IMR-90 (cell line): ENCODE data around the gene PYROXD2. TPM values are rescaled to one million over a fixed set of nuclear protein-coding genes. Genes with fewer than 3 reads are reported as not detected.

Experiments
- ATAC-seq: fragments of 200-7000 bp; cut with Tn5 transposase; 2 replicates; pipeline ENCODE4 v1.9.1; 2020; ENCODE audit warnings: low read depth, mild to moderate bottlenecking, moderate library complexity
- BruUV-seq: library from RNA; stranded (reverse); fragments of 400-500 nt; replicated peaks from 2 replicates; lab custom pipeline; 2021; lab: Mats Ljungman, UMichigan
- CTCF ChIA-PET: fragments of 300-600 bp; formaldehyde crosslinking; extraction: SDS; loops from one replicate; lab custom pipeline; 2021; ENCODE audit warnings: antibody characterized with exemption; lab: Yijun Ruan, JAX
- POLR2A ChIA-PET: fragments of 300-600 bp; sonication (Branson Sonifier 250); formaldehyde crosslinking; loops from one replicate; lab custom pipeline; 2022; ENCODE audit warnings: antibody characterized with exemption; ENCODE audit not compliant: unreplicated experiment; lab: Charles Lee
- DNase-seq: peaks from one replicate; pipeline ENCODE4 v3.0.0; 2013
- H2AFZ ChIP-seq: replicated peaks from 2 replicates; pipeline ENCODE3; 2013; ENCODE audit warnings: low read length, mild to moderate bottlenecking; ENCODE audit not compliant: poor library complexity
- H2AK5ac ChIP-seq: 2 replicates; pipeline ENCODE4 v1.6.1; 2013; ENCODE audit warnings: low read depth, low read length, inconsistent platforms
- H2AK9ac ChIP-seq: replicated peaks from 2 replicates; pipeline ENCODE3; 2013; ENCODE audit warnings: mild to moderate bottlenecking, low read depth, low read length, moderate library complexity; ENCODE audit not compliant: poor library complexity
- H2BK120ac ChIP-seq: 2 replicates; pipeline ENCODE4 v1.6.1; 2013; ENCODE audit warnings: low read depth, low read length, inconsistent platforms
- H2BK15ac ChIP-seq: 3 replicates; pipeline ENCODE4 v1.6.1; 2013; ENCODE audit warnings: low read depth, low read length, inconsistent platforms
- H2BK20ac ChIP-seq: 2 replicates; pipeline ENCODE4 v1.6.1; 2013; ENCODE audit warnings: low read depth, mild to moderate bottlenecking, inconsistent platforms, low read length, moderate library complexity
- H2BK5ac ChIP-seq: 2 replicates; pipeline ENCODE4 v1.6.1; 2013; ENCODE audit warnings: mild to moderate bottlenecking, low read depth, low read length, inconsistent platforms; ENCODE audit not compliant: poor library complexity, severe bottlenecking
- H3K14ac ChIP-seq: replicated peaks from 2 replicates; pipeline ENCODE4 v1.6.1; 2013; ENCODE audit warnings: low read depth, low read length, inconsistent platforms
- H3K18ac ChIP-seq: 2 replicates; pipeline ENCODE4 v1.6.1; 2013; ENCODE audit warnings: low read depth, low read length, control low read depth
- H3K23ac ChIP-seq: 2 replicates; pipeline ENCODE4 v1.6.1; 2013; ENCODE audit warnings: low read depth, low read length, inconsistent platforms
- H3K27ac ChIP-seq: 2 replicates; pipeline ENCODE4 v1.5.1; 2013; ENCODE audit warnings: mild to moderate bottlenecking, control low read depth, low read length; ENCODE audit not compliant: insufficient read depth
- H3K27me3 ChIP-seq: 2 replicates; pipeline ENCODE4 v1.6.1; 2013; ENCODE audit warnings: low read length; ENCODE audit not compliant: control insufficient read depth, insufficient read depth
- H3K36me3 ChIP-seq: 2 replicates; pipeline ENCODE4 v1.6.1; 2013; ENCODE audit warnings: low read length, mixed read lengths; ENCODE audit not compliant: control insufficient read depth, insufficient read depth
- H3K4ac ChIP-seq: 2 replicates; pipeline ENCODE4 v1.6.1; 2013; ENCODE audit warnings: low read depth, low read length, inconsistent platforms
- H3K4me1 ChIP-seq: 2 replicates; pipeline ENCODE4 v1.6.1; 2013; ENCODE audit warnings: low read length, mixed read lengths; ENCODE audit not compliant: control insufficient read depth, insufficient read depth
- H3K4me2 ChIP-seq: 2 replicates; pipeline ENCODE4 v1.6.1; 2013; ENCODE audit warnings: low read depth, mild to moderate bottlenecking, control low read depth, low read length, moderate library complexity
- H3K4me3 ChIP-seq: 2 replicates; pipeline ENCODE4 v1.5.1; 2013; ENCODE audit warnings: low read depth, mild to moderate bottlenecking, control low read depth, low read length, moderate library complexity; ENCODE audit not compliant: insufficient read depth
- H3K56ac ChIP-seq: 2 replicates; pipeline ENCODE4 v1.6.1; 2013; ENCODE audit warnings: low read length, inconsistent platforms; ENCODE audit not compliant: insufficient read depth; ENCODE audit errors: extremely low read depth
- H3K79me1 ChIP-seq, 2 experiments: 2 replicates each; pipeline ENCODE4 v1.6.1; 2013; ENCODE audit warnings: low read length in 2 of 2, inconsistent platforms in 1 of 2, low read depth in 1 of 2
- H3K9ac ChIP-seq: 2 replicates; pipeline ENCODE4 v1.6.1; 2013; ENCODE audit warnings: low read depth, low read length, control low read depth
- H3K9me1 ChIP-seq: 2 replicates; pipeline ENCODE4 v1.6.1; 2013; ENCODE audit warnings: low read length, inconsistent platforms; ENCODE audit not compliant: insufficient read depth
- H3K9me3 ChIP-seq: 2 replicates; pipeline ENCODE4 v1.6.1; 2013; ENCODE audit warnings: low read length; ENCODE audit not compliant: control insufficient read depth, insufficient read depth
- H4K20me1 ChIP-seq: 2 replicates; pipeline ENCODE4 v1.6.1; 2013; ENCODE audit warnings: low read length, inconsistent platforms; ENCODE audit not compliant: insufficient read depth
- H4K5ac ChIP-seq: 2 replicates; pipeline ENCODE4 v1.6.1; 2013; ENCODE audit warnings: mild to moderate bottlenecking, low read depth, low read length, control low read depth
- H4K8ac ChIP-seq, 2 experiments: 2 replicates each; pipeline ENCODE4 v1.6.1; 2013; ENCODE audit warnings: low read depth in 2 of 2, low read length in 2 of 2, control low read depth in 1 of 2, inconsistent platforms in 1 of 2
- H4K91ac ChIP-seq: 2 replicates; pipeline ENCODE4 v1.6.1; 2013; ENCODE audit warnings: low read depth, low read length, inconsistent platforms; ENCODE audit not compliant: insufficient read depth
- CEBPB ChIP-seq: IDR thresholded peaks from 2 replicates; pipeline ENCODE4 v1.6.1; 2012; ENCODE audit warnings: low read depth, low read length, improper control_type of control experiment
- CHD1 ChIP-seq: IDR thresholded peaks from 2 replicates; pipeline ENCODE4 v1.6.1; 2012; ENCODE audit warnings: low read depth, low read length, improper control_type of control experiment
- ELK1 ChIP-seq: fragments of 150-350 bp; IDR thresholded peaks from 2 replicates; pipeline ENCODE4 v1.6.1; 2016; ENCODE audit warnings: low read depth, mild to moderate bottlenecking, low read length, moderate library complexity, borderline replicate concordance
- FOS ChIP-seq: fragments of 150-350 bp; IDR thresholded peaks from 2 replicates; pipeline ENCODE4 v1.6.1; 2016; ENCODE audit warnings: low read depth, low read length
- RAD21 ChIP-seq: IDR thresholded peaks from 2 replicates; pipeline ENCODE4 v1.6.1; 2012; ENCODE audit warnings: low read length, improper control_type of control experiment
- RCOR1 ChIP-seq: IDR thresholded peaks from 2 replicates; pipeline ENCODE4 v1.6.1; 2012; ENCODE audit warnings: mild to moderate bottlenecking, low read length, improper control_type of control experiment; ENCODE audit not compliant: insufficient replicate concordance
- RFX5 ChIP-seq: IDR thresholded peaks from 2 replicates; pipeline ENCODE4 v1.8.0; 2012; ENCODE audit warnings: low read depth, mild to moderate bottlenecking, low read length, moderate library complexity
- SMC3 ChIP-seq: fragments of 150-350 bp; IDR thresholded peaks from 2 replicates; pipeline ENCODE4 v1.6.1; 2016; ENCODE audit warnings: low read depth, mild to moderate bottlenecking, antibody characterized with exemption, low read length, moderate library complexity
- whole genome bisulfite sequencing, 2 experiments: methylation state at CpG; one replicate each; pipeline versions ENCODE4 v1.1.5 to v1.1.7; 2013; ENCODE audit warnings: missing lambda C conversion rate in 2 of 2; ENCODE audit not compliant: insufficient read length in 1 of 2; ENCODE audit errors: extremely low coverage in 2 of 2; 5-methylcytosine and 5-hydroxymethylcytosine counted together
- dilution Hi-C: fragments of 300-500 bp; cut with HindIII; formaldehyde crosslinking; loops from one replicate; pipeline ENCODE4 v1.14.3; 2018; ENCODE audit warnings: low sequenced_read_pairs; ENCODE audit not compliant: unreplicated experiment
- in situ Hi-C: fragments of 300-500 bp; cut with MboI; formaldehyde crosslinking; loops from 3 replicates; pipeline ENCODE4 v1.14.3; 2019; ENCODE audit warnings: low sequenced_read_pairs, inconsistent platforms, mixed read lengths
- intact Hi-C: fragments of 100-400 bp; cut with micrococcal nuclease; formaldehyde crosslinking; loops from 2 replicates; pipeline ENCODE4 v1.10.0; 2022
- polyA plus RNA-seq, 3 experiments: library from polyadenylated mRNA; depleted of rRNA; stranded (reverse); fragments of >200 nt; gene quantifications; 2 replicates each; pipeline ENCODE4 v1.2.3, GENCODE V29; 2012; ENCODE audit warnings: low replicate concordance in 1 of 3
- total RNA-seq: library from RNA; depleted of rRNA; stranded (reverse); fragments of >200 nt; gene quantifications from 2 replicates; pipeline ENCODE4 v1.2.3, GENCODE V29; 2012

Gene PYROXD2
- total and polyA plus RNA-seq, 2 of the 4 experiments (the other 2 are of a cell fraction) = 6.5 to 16.3 TPM

GRCh38 chr10:98444314-98445006 lies 29.5 kb upstream of the PYROXD2 start:
- Histone ChIP-seq H2BK120ac (no peak overlapping the region), H3K14ac (no peak overlapping the region), H3K27ac (no peak overlapping the region), H4K5ac (no peak overlapping the region), H3K36me3 (peaks cover 28% of the 10 kb centered on the region), H4K91ac (no peak overlapping the region), H3K9me1 (peaks cover 15% of the 10 kb centered on the region), H3K27me3 (no peaks in the 10 kb centered on the region), H2AK5ac (no peak overlapping the region), H2BK5ac (no peak overlapping the region), H3K79me1 (peaks cover 26 to 38% of the 10 kb centered on the region in 2 experiments), H3K4me3 (no peak overlapping the region), H3K4me2 (no peak overlapping the region), H3K18ac (no peak overlapping the region), H4K20me1 (peaks cover 4% of the 10 kb centered on the region; the same call in 1 of the 2 replicates), H3K4me1 (peaks cover 3% of the 10 kb centered on the region; the same call in 1 of the 2 replicates), H2AK9ac (no peak overlapping the region), H3K23ac (no peak overlapping the region), H2BK20ac (no peak overlapping the region), H3K56ac (no peak overlapping the region), H2BK15ac (no peak overlapping the region), H4K8ac (no peak overlapping the region), H3K4ac (no peak overlapping the region), H3K9ac (no peak overlapping the region), H3K9me3 (no peaks in the 10 kb centered on the region), H2AFZ (no peak overlapping the region)
- no TSS peak for BruUV-seq
- no peak for DNase-seq
- POLR2A ChIA-PET = interaction anchor here (0.6 kb wide), 1 partner anchor 40 kb away, joined by 3 read pairs; no protein-coding TSS in a partner anchor
- dilution Hi-C loops (no loop called here), intact Hi-C loops (no loop called here), in situ Hi-C loops (no loop called here)
- CTCF ChIA-PET = interaction anchor here (1.2 kb wide), 1 partner anchor 17 kb away, joined by 4 read pairs; no protein-coding TSS in a partner anchor
- WGBS, 2 experiments = no CpG with 5 or more reads among the region's 9 CpGs
- TF ChIP-seq RAD21 (no peak), SMC3 (no peak), CEBPB (no peak), ELK1 (no peak), CHD1 (no peak), RFX5 (no peak), RCOR1 (no peak), FOS (no peak)
- ATAC-seq = no peak
